ENCODE measurements around the gene SHB. TPM values are rescaled to one million over a fixed set of nuclear protein-coding genes. Genes with fewer than 3 reads are reported as not detected.

The SHB gene
- polyA plus RNA-seq (2013, experiment 1 of 2) = 18.4 TPM
- 17.9 TPM for polyA plus RNA-seq (2013, experiment 2 of 2)

DNA sequence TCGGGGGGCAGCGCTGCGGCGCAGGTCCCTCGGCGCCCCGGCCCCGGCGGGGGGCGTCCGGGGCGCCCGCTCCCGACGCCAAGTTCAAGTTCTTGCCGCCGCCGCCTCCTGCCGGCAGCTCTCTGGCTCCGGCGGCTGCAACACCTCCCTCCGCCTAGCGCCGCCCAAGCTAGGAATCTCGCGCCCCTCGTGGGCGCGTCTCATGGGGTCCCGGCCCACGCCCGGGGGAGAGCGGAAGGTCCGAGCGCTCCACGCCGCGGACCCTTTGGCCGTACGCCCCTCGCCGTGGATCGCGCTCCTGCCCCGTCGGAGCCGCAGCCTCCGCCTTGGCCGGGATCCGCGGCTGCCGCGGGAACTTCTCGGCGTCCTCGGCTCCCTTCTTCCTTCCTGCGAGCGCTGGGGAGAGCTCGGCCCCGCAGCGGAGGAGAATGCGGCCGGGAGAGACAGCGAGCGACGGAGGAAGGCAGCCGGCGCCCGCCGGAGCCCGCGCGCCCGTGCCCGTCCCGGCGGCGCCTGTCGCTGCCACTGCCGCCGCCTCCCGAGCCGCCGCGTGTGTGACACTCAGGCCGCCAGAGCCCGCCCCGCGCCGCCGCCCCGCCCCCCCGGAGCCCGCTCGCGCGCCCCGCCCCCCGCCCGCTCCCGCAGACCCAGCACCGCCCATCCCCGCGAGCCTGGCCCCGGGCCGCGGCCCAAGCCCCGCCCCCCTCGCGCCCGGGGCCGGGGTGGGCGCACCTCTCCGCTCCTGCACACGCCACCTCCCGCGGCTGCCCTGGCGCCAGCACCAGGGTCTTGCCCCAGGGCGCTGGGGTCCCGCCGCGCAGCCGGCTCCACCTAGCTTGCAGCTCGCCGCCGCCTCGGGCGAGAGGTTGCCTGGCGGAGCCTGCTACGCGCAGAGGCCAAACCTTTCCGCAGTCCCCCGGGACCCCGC, at the start of gene SHB:
TSS of gene SHB (minus strand) at position 527 of the 928 bp plus-strand sequence. CDS start 582 bp downstream, outside the sequence.
- Histone ChIP-seq H2BK15ac (ENCODE audit: low read depth, poor library complexity, severe bottlenecking) (peak within 1 kb of the TSS; percentile 94), H3K9ac (ENCODE audit: low read length) (peak within 1 kb of the TSS; percentile 89), H3K27me3 (ENCODE audit: control insufficient read depth in 1 of 2, insufficient read depth in 1 of 2, low read length in 2 of 2) (no peaks in the 10 kb centered on the region), H3K23ac (ENCODE audit: low read length in 2 of 2) (peak within 1 kb of the TSS in 1 of 2 experiments; percentile 66), H3K4me3 (ENCODE audit: insufficient read depth in 1 of 2, low read depth in 1 of 2, low read length in 2 of 2) (peak within 1 kb of the TSS; percentile 97 to 98), H2BK5ac (ENCODE audit: low read depth, low read length, poor library complexity, severe bottlenecking) (peak within 1 kb of the TSS; percentile 87), H2BK120ac (ENCODE audit: low read depth, low read length) (peak within 1 kb of the TSS; percentile 87), H3K9me3 (ENCODE audit: control insufficient read depth, low read length) (no peaks in the 10 kb centered on the region), H3K36me3 (ENCODE audit: control insufficient read depth in 1 of 2, insufficient read depth in 2 of 2, low read depth in 1 of 2, low read length in 2 of 2) (peaks cover 0 to 35% of the 10 kb centered on the region in 2 experiments), H4K8ac (ENCODE audit: low read length) (peak within 1 kb of the TSS; percentile 88), H3K4me1 (ENCODE audit: control insufficient read depth, insufficient read depth, low read depth, low read length) (peaks cover 20% of the 10 kb centered on the region), H2AK5ac (ENCODE audit: low read length, severe bottlenecking) (no peak within 1 kb of the TSS), H3K27ac (ENCODE audit: low read length, poor library complexity, severe bottlenecking) (peak within 1 kb of the TSS; percentile 87), H3K4me2 (ENCODE audit: low read length, poor library complexity, severe bottlenecking) (peak within 1 kb of the TSS; percentile 96), H3K18ac (ENCODE audit: low read depth in 1 of 2, low read length in 2 of 2) (peak within 1 kb of the TSS; percentile 98), H3K79me1 (replicated peaks; ENCODE audit: low read length, poor library complexity, severe bottlenecking) (peaks cover 1% of the 10 kb centered on the region), H3K4ac (ENCODE audit: low read depth in 1 of 2, low read length in 2 of 2) (peak within 1 kb of the TSS; percentile 84 to 94), H4K91ac (ENCODE audit: low read length) (peak within 1 kb of the TSS; percentile 76), H2AFZ (ENCODE audit: low read depth, low read length) (peak within 1 kb of the TSS; percentile 93), H3K14ac (ENCODE audit: low read length in 2 of 2) (peak within 1 kb of the TSS; percentile 92 to 100), H2BK12ac (ENCODE audit: low read length in 2 of 2) (peak within 1 kb of the TSS; percentile 40 to 92)
- DNase-seq = peak; percentile 69
- under 1% methylated on average over 69 of the region's 134 CpGs for WGBS

DNA sequence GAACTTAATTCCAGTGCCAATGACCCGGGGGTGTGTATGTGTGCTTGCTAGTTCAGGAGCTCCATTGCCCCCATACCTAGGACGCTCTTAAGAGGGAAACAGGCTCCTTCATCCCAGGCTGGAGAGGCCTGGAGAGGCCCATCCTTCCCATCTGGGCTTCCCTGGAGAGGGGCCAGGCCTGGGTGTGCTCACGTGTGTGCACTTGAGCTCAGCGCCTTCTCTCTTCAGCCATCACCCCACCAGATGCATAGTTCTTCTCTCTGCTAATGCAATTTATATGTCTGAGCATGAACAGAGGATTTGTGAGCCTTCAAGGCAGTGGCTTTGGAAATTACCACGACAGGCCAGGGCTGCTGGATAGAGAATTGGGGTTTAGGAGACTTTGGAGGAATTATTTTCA, 48.6 kb upstream of the SHB start:
- Histone ChIP-seq H4K8ac (ENCODE audit: low read length) (no peak overlapping the region), H3K79me1 (replicated peaks; ENCODE audit: low read length, poor library complexity, severe bottlenecking) (no peaks in the 10 kb centered on the region), H2AFZ (ENCODE audit: low read depth, low read length) (no peak overlapping the region), H2BK15ac (ENCODE audit: low read depth, poor library complexity, severe bottlenecking) (no peak overlapping the region), H3K4me3 (ENCODE audit: insufficient read depth in 1 of 2, low read depth in 1 of 2, low read length in 2 of 2) (no peak overlapping the region), H2BK5ac (ENCODE audit: low read depth, low read length, poor library complexity, severe bottlenecking) (no peak overlapping the region), H3K4me2 (ENCODE audit: low read length, poor library complexity, severe bottlenecking) (no peak overlapping the region), H3K4ac (ENCODE audit: low read depth in 1 of 2, low read length in 2 of 2) (no peak overlapping the region), H2BK120ac (ENCODE audit: low read depth, low read length) (no peak overlapping the region), H3K27me3 (ENCODE audit: control insufficient read depth in 1 of 2, insufficient read depth in 1 of 2, low read length in 2 of 2) (peaks cover 27 to 42% of the 10 kb centered on the region in 2 experiments), H3K36me3 (ENCODE audit: control insufficient read depth in 1 of 2, insufficient read depth in 2 of 2, low read depth in 1 of 2, low read length in 2 of 2) (no peaks in the 10 kb centered on the region), H4K91ac (ENCODE audit: low read length) (no peak overlapping the region), H2AK5ac (ENCODE audit: low read length, severe bottlenecking) (no peak overlapping the region), H3K4me1 (ENCODE audit: control insufficient read depth, insufficient read depth, low read depth, low read length) (no peaks in the 10 kb centered on the region), H3K9ac (ENCODE audit: low read length) (no peak overlapping the region), H3K14ac (ENCODE audit: low read length in 2 of 2) (no peak overlapping the region), H3K9me3 (ENCODE audit: control insufficient read depth, low read length) (no peaks in the 10 kb centered on the region), H2BK12ac (ENCODE audit: low read length in 2 of 2) (no peak overlapping the region), H3K23ac (ENCODE audit: low read length in 2 of 2) (no peak overlapping the region), H3K18ac (ENCODE audit: low read depth in 1 of 2, low read length in 2 of 2) (no peak overlapping the region), H3K27ac (ENCODE audit: low read length, poor library complexity, severe bottlenecking) (no peak overlapping the region)
- DNase-seq = no peak
- WGBS = 73% methylated on average over 3 of the region's 5 CpGs

DNA sequence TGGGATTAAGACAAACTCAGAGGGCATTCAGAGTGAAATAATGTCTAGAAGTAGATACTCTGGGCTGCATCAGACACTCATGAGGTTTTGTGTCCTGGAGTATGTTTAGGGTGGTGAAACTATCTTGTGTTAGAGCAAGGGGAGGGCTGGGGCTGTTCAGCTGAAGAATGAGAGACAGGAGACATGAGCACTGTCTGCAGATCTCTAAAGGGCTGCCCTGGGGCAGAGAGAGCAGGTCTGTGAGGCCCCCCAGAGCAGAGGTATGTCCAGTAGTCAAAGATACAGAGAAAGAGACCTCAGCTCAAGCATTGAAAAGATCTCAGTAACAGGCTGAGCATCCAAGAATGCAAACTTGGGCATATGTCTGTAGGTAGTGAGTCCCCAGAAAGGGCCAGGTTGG, 45.9 kb upstream of the SHB start:
- Histone ChIP-seq H2AFZ (ENCODE audit: low read depth, low read length) (no peak overlapping the region), H3K27ac (ENCODE audit: low read length, poor library complexity, severe bottlenecking) (no peak overlapping the region), H3K23ac (ENCODE audit: low read length in 2 of 2) (no peak overlapping the region), H3K79me1 (replicated peaks; ENCODE audit: low read length, poor library complexity, severe bottlenecking) (no peaks in the 10 kb centered on the region), H4K8ac (ENCODE audit: low read length) (no peak overlapping the region), H2AK5ac (ENCODE audit: low read length, severe bottlenecking) (no peak overlapping the region), H3K9me3 (ENCODE audit: control insufficient read depth, low read length) (peaks cover 15% of the 10 kb centered on the region), H2BK15ac (ENCODE audit: low read depth, poor library complexity, severe bottlenecking) (no peak overlapping the region), H3K9ac (ENCODE audit: low read length) (no peak overlapping the region), H3K36me3 (ENCODE audit: control insufficient read depth in 1 of 2, insufficient read depth in 2 of 2, low read depth in 1 of 2, low read length in 2 of 2) (no peaks in the 10 kb centered on the region), H3K18ac (ENCODE audit: low read depth in 1 of 2, low read length in 2 of 2) (no peak overlapping the region), H2BK120ac (ENCODE audit: low read depth, low read length) (no peak overlapping the region), H3K27me3 (ENCODE audit: control insufficient read depth in 1 of 2, insufficient read depth in 1 of 2, low read length in 2 of 2) (peaks cover 22 to 40% of the 10 kb centered on the region in 2 experiments), H4K91ac (ENCODE audit: low read length) (no peak overlapping the region), H2BK5ac (ENCODE audit: low read depth, low read length, poor library complexity, severe bottlenecking) (no peak overlapping the region), H3K4me3 (ENCODE audit: insufficient read depth in 1 of 2, low read depth in 1 of 2, low read length in 2 of 2) (no peak overlapping the region), H3K4me2 (ENCODE audit: low read length, poor library complexity, severe bottlenecking) (no peak overlapping the region), H3K4me1 (ENCODE audit: control insufficient read depth, insufficient read depth, low read depth, low read length) (no peaks in the 10 kb centered on the region), H3K4ac (ENCODE audit: low read depth in 1 of 2, low read length in 2 of 2) (no peak overlapping the region), H3K14ac (ENCODE audit: low read length in 2 of 2) (no peak overlapping the region), H2BK12ac (ENCODE audit: low read length in 2 of 2) (no peak overlapping the region)
- no peak for DNase-seq

DNA sequence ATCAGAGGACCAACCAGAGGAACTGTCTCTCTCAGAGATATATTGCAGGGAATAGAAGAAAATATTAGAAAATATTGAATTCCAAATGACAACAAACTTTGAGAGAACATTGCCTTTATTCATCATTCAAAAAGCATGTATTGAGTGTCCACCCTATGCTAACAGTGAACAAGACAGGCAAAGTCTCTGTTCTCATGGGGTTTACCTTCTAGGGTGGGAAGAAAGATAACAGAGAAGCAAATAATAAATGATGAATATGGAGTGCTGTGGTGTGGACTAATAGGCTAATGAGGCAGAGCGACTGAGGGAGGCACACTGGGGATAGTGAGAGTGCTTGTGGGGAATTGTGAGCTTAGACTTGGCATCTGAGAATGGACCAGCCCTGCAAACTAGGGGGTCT, 43.4 kb upstream of the SHB start:
- H3K9me3 ChIP-seq (ENCODE audit: control insufficient read depth, low read length) = peaks cover 15% of the 10 kb centered on the region
- H3K14ac ChIP-seq (ENCODE audit: low read length in 2 of 2) = peak overlapping the region in 1 of 2 experiments; percentile 36
- no peak overlapping the region for H2BK12ac ChIP-seq (ENCODE audit: low read length in 2 of 2)
- H4K8ac ChIP-seq (ENCODE audit: low read length) = no peak overlapping the region
- H2AK5ac ChIP-seq (ENCODE audit: low read length, severe bottlenecking) = no peak overlapping the region
- H2BK15ac ChIP-seq (ENCODE audit: low read depth, poor library complexity, severe bottlenecking) = no peak overlapping the region
- no peak overlapping the region for H2AFZ ChIP-seq (ENCODE audit: low read depth, low read length)
- no peak overlapping the region for H3K4me3 ChIP-seq (ENCODE audit: insufficient read depth in 1 of 2, low read depth in 1 of 2, low read length in 2 of 2)
- no peak for DNase-seq
- H3K4me2 ChIP-seq (ENCODE audit: low read length, poor library complexity, severe bottlenecking) = no peak overlapping the region
- H3K27ac ChIP-seq (ENCODE audit: low read length, poor library complexity, severe bottlenecking) = no peak overlapping the region
- no peak overlapping the region for H2BK5ac ChIP-seq (ENCODE audit: low read depth, low read length, poor library complexity, severe bottlenecking)
- H2BK120ac ChIP-seq (ENCODE audit: low read depth, low read length) = no peak overlapping the region
- no peak overlapping the region for H3K23ac ChIP-seq (ENCODE audit: low read length in 2 of 2)
- peaks cover 12 to 30% of the 10 kb centered on the region in 2 experiments for H3K27me3 ChIP-seq (ENCODE audit: control insufficient read depth in 1 of 2, insufficient read depth in 1 of 2, low read length in 2 of 2)
- no peak overlapping the region for H3K18ac ChIP-seq (ENCODE audit: low read depth in 1 of 2, low read length in 2 of 2)
- H4K91ac ChIP-seq (ENCODE audit: low read length) = no peak overlapping the region
- H3K36me3 ChIP-seq (ENCODE audit: control insufficient read depth in 1 of 2, insufficient read depth in 2 of 2, low read depth in 1 of 2, low read length in 2 of 2) = no peaks in the 10 kb centered on the region
- H3K4me1 ChIP-seq (ENCODE audit: control insufficient read depth, insufficient read depth, low read depth, low read length) = peaks cover 2% of the 10 kb centered on the region
- H3K79me1 ChIP-seq (replicated peaks; ENCODE audit: low read length, poor library complexity, severe bottlenecking) = no peaks in the 10 kb centered on the region
- no peak overlapping the region for H3K4ac ChIP-seq (ENCODE audit: low read depth in 1 of 2, low read length in 2 of 2)
- WGBS = 93% methylated on average over 1 of the region's 1 CpG
- H3K9ac ChIP-seq (ENCODE audit: low read length) = no peak overlapping the region

Measured in mesenchymal stem cell (in vitro differentiated cells and primary cell).